ENCODE data around the gene CIRBP.

- no peak for TF ChIP-seq YY1 (IDR thresholded peaks at IDR 0.05; ENCODE audit: insufficient read depth, insufficient read length)
- TF ChIP-seq SUZ12 (IDR thresholded peaks at IDR 0.05; ENCODE audit: extremely low read depth, insufficient read depth, insufficient read length): no peak
- no peak for TF ChIP-seq ZNF274 (IDR thresholded peaks at IDR 0.05; ENCODE audit: low read depth, low read length)
Measured at GRCh38 chr19:1279782-1280341, 10.7 kb downstream of the CIRBP start.
